GM23338 (cell line): ENCODE data around the gene TMEM245. TPM values are rescaled to one million over a fixed set of nuclear protein-coding genes. Genes with fewer than 3 reads are reported as not detected.

Experiments used
- ATAC-seq: fragments of 200-7000 bp; cut with Tn5 transposase; 3 replicates; pipeline ENCODE4 v1.9.1; 2020
- DNase-seq: peaks from one replicate; pipeline ENCODE4 v3.0.0-alpha.2; 2015; ENCODE audit warnings: low spot score
- H2AFZ ChIP-seq: fragments of 200-600 bp; sonication (generic); 2 replicates; pipeline ENCODE4 v1.8.0; 2016; ENCODE audit warnings: antibody characterized with exemption, mild to moderate bottlenecking, moderate library complexity
- H3F3A ChIP-seq: fragments of 200-600 bp; sonication (generic); replicated peaks from 2 replicates; pipeline ENCODE4 v1.8.0; 2017; ENCODE audit warnings: antibody characterized with exemption, mixed run types, low read depth
- H3K27ac ChIP-seq: fragments of 200-600 bp; sonication (generic); 2 replicates; pipeline ENCODE4 v1.6.1; 2016; ENCODE audit warnings: low read depth
- H3K27me3 ChIP-seq: fragments of 200-600 bp; sonication (generic); 2 replicates; pipeline ENCODE4 v1.8.0; 2016; ENCODE audit warnings: mild to moderate bottlenecking, mixed run types, moderate library complexity; ENCODE audit not compliant: insufficient read depth
- H3K36me3 ChIP-seq: fragments of 200-600 bp; sonication (generic); 2 replicates; pipeline ENCODE4 v1.8.0; 2016; ENCODE audit warnings: mild to moderate bottlenecking; ENCODE audit not compliant: insufficient read depth
- H3K4me1 ChIP-seq: fragments of 200-600 bp; sonication (generic); 2 replicates; pipeline ENCODE4 v1.8.0; 2016; ENCODE audit warnings: mild to moderate bottlenecking, moderate library complexity; ENCODE audit not compliant: insufficient read depth
- H3K4me2 ChIP-seq: fragments of 200-600 bp; sonication (generic); 2 replicates; pipeline ENCODE4 v1.7.1; 2017; ENCODE audit warnings: mixed run types
- H3K4me3 ChIP-seq: fragments of 200-600 bp; sonication (generic); 2 replicates; pipeline ENCODE4 v1.6.1; 2016; ENCODE audit warnings: mixed run types
- H3K79me2 ChIP-seq: fragments of 200-600 bp; sonication (generic); replicated peaks from 2 replicates; pipeline ENCODE4 v1.8.0; 2017; ENCODE audit warnings: mild to moderate bottlenecking; ENCODE audit not compliant: insufficient read depth
- H3K9me2 ChIP-seq: fragments of 200-600 bp; sonication (generic); 2 replicates; pipeline ENCODE4 v1.8.0; 2017; ENCODE audit not compliant: insufficient read depth
- H4K20me1 ChIP-seq: fragments of 200-600 bp; sonication (generic); replicated peaks from 2 replicates; pipeline ENCODE4 v1.8.0; 2017; ENCODE audit warnings: mild to moderate bottlenecking; ENCODE audit not compliant: insufficient read depth
- H3K27ac Mint-ChIP-seq: 2 replicates; pipeline ENCODE4 v1.8.0; 2020; ENCODE audit warnings: inconsistent platforms, mild to moderate bottlenecking, moderate library complexity, mixed read lengths
- H3K27me3 Mint-ChIP-seq: 3 replicates; pipeline ENCODE4 v1.8.0; 2022; ENCODE audit warnings: low read depth, mild to moderate bottlenecking, moderate library complexity, mixed read lengths, inconsistent platforms; ENCODE audit not compliant: insufficient read depth, poor library complexity
- H3K36me3 Mint-ChIP-seq: 3 replicates; pipeline ENCODE4 v1.8.0; 2021; ENCODE audit warnings: low read depth, mild to moderate bottlenecking, inconsistent platforms, moderate library complexity, mixed read lengths
- H3K4me1 Mint-ChIP-seq: 3 replicates; pipeline ENCODE4 v1.8.0; 2020; ENCODE audit warnings: mild to moderate bottlenecking, inconsistent platforms, mixed read lengths
- H3K4me3 Mint-ChIP-seq: 3 replicates; pipeline ENCODE4 v1.8.0; 2021; ENCODE audit warnings: moderate library complexity, mild to moderate bottlenecking, inconsistent platforms, mixed read lengths
- H3K9me3 Mint-ChIP-seq: 3 replicates; pipeline ENCODE4 v1.8.0; 2020; ENCODE audit warnings: moderate library complexity, mild to moderate bottlenecking, inconsistent platforms, mixed read lengths
- CREB1 ChIP-seq: fragments of 250-450 bp; sonication (Bioruptor Pico); IDR thresholded peaks from 2 replicates; pipeline ENCODE4 v1.5.0; 2020; ENCODE audit warnings: low read depth, mild to moderate bottlenecking, moderate library complexity
- CTCF ChIP-seq, 2 experiments: fragments of 200-600 bp in 1 of 2; sonication (generic) in 1 of 2; conservative IDR thresholded peaks; 2 replicates each; pipeline versions ENCODE4 v1.5.1 to v1.6.1; 2016 to 2017; ENCODE audit warnings: antibody characterized with exemption in 2 of 2, low read depth in 2 of 2, mild to moderate bottlenecking in 2 of 2, moderate library complexity in 1 of 2
- ETS1 ChIP-seq: IDR thresholded peaks from 2 replicates; pipeline ENCODE4 v1.6.1; 2016; ENCODE audit warnings: antibody characterized with exemption
- EZH2 ChIP-seq: fragments of 200-600 bp; sonication (generic); IDR thresholded peaks from one replicate; pipeline ENCODE4 v1.8.0; 2017; ENCODE audit warnings: antibody characterized with exemption, mild to moderate bottlenecking, low read depth; ENCODE audit not compliant: unreplicated experiment
- EZH2phosphoT487 ChIP-seq: fragments of 200-600 bp; sonication (generic); IDR thresholded peaks from one replicate; pipeline ENCODE4 v1.8.1; 2018; ENCODE audit warnings: antibody characterized with exemption; ENCODE audit not compliant: unreplicated experiment
- JUNB ChIP-seq: IDR thresholded peaks from one replicate; pipeline ENCODE4 v1.6.1; 2016; ENCODE audit warnings: antibody characterized with exemption; ENCODE audit not compliant: unreplicated experiment
- NANOG ChIP-seq: IDR thresholded peaks from 2 replicates; pipeline ENCODE4 v1.6.1; 2016; ENCODE audit warnings: antibody characterized with exemption, borderline replicate concordance
- POLR2AphosphoS5 ChIP-seq: IDR thresholded peaks from 2 replicates; pipeline ENCODE4 v1.6.1; 2016; ENCODE audit warnings: antibody characterized with exemption, low read depth
- REST ChIP-seq: IDR thresholded peaks from one replicate; pipeline ENCODE4 v1.6.1; 2018; ENCODE audit warnings: antibody characterized with exemption; ENCODE audit not compliant: unreplicated experiment
- ZNF114 ChIP-seq: fragments of 250-450 bp; sonication (Bioruptor Pico); IDR thresholded peaks from 2 replicates; pipeline ENCODE4 v1.5.0; 2020; ENCODE audit warnings: mild to moderate bottlenecking, moderate library complexity
- ZNF331 ChIP-seq: fragments of 250-450 bp; sonication (Bioruptor Pico); IDR thresholded peaks from 2 replicates; pipeline ENCODE4 v1.5.0; 2020; ENCODE audit warnings: low read depth, mild to moderate bottlenecking, moderate library complexity
- polyA plus RNA-seq: library from polyadenylated mRNA; unstranded; fragments of >200 nt; fragmentation: Nextera tagmentation; extraction: Ambion mirVana; gene quantifications from 2 replicates; pipeline ENCODE4 v1.2.1, GENCODE V29; 2016
- total RNA-seq: library from RNA; depleted of rRNA; stranded (reverse); fragments of >200 nt; shearing (Covaris generic); gene quantifications from 2 replicates; pipeline ENCODE4 v1.2.3, GENCODE V29; 2014

TMEM245 gene
- total and polyA plus RNA-seq, 2 experiments from 2014 or later = 17.3 to 64.1 TPM

GRCh38 chr9:109046346-109046745 is 73.4 kb downstream of the TMEM245 start:
- TF ChIP-seq NANOG = no peak
- TF ChIP-seq EZH2phosphoT487 = no peak
- no peak for TF ChIP-seq CREB1 (CRISPR knock-in tag)
- TF ChIP-seq EZH2 = no peak
- TF ChIP-seq REST = no peak
- no peak for TF ChIP-seq ZNF114 (CRISPR knock-in tag)
- TF ChIP-seq CTCF (conservative IDR thresholded peaks at IDR 0.05; ENCODE audit: low read depth in 2 of 2) = no peak
- Histone ChIP-seq H3F3A (no peaks in the 10 kb centered on the region), H3K4me3 (no peak overlapping the region), H3K27me3 (no peaks in the 10 kb centered on the region), H3K27ac (no peak overlapping the region), H3K4me2 (no peak overlapping the region), H3K4me1 (no peaks in the 10 kb centered on the region), H3K9me2 (no peaks in the 10 kb centered on the region), H3K36me3 (peaks cover 56% of the 10 kb centered on the region), H3K79me2 (no peaks in the 10 kb centered on the region; the same call in 1 of the 2 replicates), H2AFZ (no peak overlapping the region), H4K20me1 (peaks cover 7% of the 10 kb centered on the region)
- H3K27ac Mint-ChIP-seq = no peak overlapping the region
- no peaks in the 10 kb centered on the region for H3K27me3 Mint-ChIP-seq
- ATAC-seq (no peak), DNase-seq (no peak)
- H3K36me3 Mint-ChIP-seq = peaks cover 76% of the 10 kb centered on the region
- no peaks in the 10 kb centered on the region for H3K4me1 Mint-ChIP-seq
- H3K9me3 Mint-ChIP-seq = no peaks in the 10 kb centered on the region
- H3K4me3 Mint-ChIP-seq = no peak overlapping the region

- H3K36me3 ChIP-seq = peaks cover 33% of the 10 kb centered on the region
- H3K9me3 Mint-ChIP-seq = no peaks in the 10 kb centered on the region
- TF ChIP-seq EZH2phosphoT487 (no peak), POLR2AphosphoS5 (no peak), ZNF331 (no peak), ZNF114 (CRISPR knock-in tag) (no peak), REST (no peak), ETS1 (no peak), CREB1 (CRISPR knock-in tag) (no peak), CTCF (conservative IDR thresholded peaks at IDR 0.05; ENCODE audit: low read depth in 2 of 2) (no peak), JUNB (no peak), EZH2 (no peak), NANOG (no peak)
Observed at GRCh38 chr9:109043578-109043977, 76.2 kb downstream of the TMEM245 start.

More at GRCh38 chr9:109043578-109043977, 76.2 kb downstream of the TMEM245 start:
- Mint-ChIP-seq H3K27me3 (no peaks in the 10 kb centered on the region), H3K4me1 (no peaks in the 10 kb centered on the region), H3K4me3 (no peak overlapping the region), H3K36me3 (peaks cover 61% of the 10 kb centered on the region), H3K27ac (no peak overlapping the region)
- Histone ChIP-seq H3K9me2 (no peaks in the 10 kb centered on the region), H3K27ac (no peak overlapping the region), H3K4me2 (no peak overlapping the region), H3K4me3 (no peak overlapping the region), H3K79me2 (no peaks in the 10 kb centered on the region; the same call in 1 of the 2 replicates), H4K20me1 (peaks cover 7% of the 10 kb centered on the region; the same call in 1 of the 2 replicates), H3K4me1 (no peaks in the 10 kb centered on the region), H3F3A (no peaks in the 10 kb centered on the region), H2AFZ (no peak overlapping the region), H3K27me3 (no peaks in the 10 kb centered on the region)
- no peak for DNase-seq
- ATAC-seq = no peak
